ENCODE data around the gene AKT1.

DNA sequence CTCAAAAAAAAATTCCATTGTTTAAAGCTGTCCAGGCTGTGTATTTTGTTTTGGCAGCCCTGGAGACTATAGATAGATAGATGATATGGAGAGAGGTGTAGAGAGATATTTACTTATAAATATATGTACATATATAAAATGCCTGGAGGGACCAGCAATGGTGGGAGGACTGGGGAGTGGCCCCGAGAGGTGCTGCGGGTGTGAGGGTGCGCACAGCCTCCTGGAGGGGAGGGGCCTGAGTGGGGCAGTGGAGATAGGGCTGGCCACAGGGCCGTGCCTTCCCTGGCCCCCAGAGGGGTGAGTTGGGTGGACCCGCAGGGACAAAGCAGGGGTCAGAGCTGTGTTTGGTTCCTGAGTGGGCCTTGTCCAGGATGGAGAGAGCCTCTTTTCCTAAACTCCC is 65.1 kb downstream of the AKT1 start:
- TF ChIP-seq, protein P1, sequence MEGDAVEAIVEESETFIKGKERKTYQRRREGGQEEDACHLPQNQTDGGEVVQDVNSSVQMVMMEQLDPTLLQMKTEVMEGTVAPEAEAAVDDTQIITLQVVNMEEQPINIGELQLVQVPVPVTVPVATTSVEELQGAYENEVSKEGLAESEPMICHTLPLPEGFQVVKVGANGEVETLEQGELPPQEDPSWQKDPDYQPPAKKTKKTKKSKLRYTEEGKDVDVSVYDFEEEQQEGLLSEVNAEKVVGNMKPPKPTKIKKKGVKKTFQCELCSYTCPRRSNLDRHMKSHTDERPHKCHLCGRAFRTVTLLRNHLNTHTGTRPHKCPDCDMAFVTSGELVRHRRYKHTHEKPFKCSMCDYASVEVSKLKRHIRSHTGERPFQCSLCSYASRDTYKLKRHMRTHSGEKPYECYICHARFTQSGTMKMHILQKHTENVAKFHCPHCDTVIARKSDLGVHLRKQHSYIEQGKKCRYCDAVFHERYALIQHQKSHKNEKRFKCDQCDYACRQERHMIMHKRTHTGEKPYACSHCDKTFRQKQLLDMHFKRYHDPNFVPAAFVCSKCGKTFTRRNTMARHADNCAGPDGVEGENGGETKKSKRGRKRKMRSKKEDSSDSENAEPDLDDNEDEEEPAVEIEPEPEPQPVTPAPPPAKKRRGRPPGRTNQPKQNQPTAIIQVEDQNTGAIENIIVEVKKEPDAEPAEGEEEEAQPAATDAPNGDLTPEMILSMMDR (IDR thresholded peaks at IDR 0.05) = no peak
- no peak for TF ChIP-seq POLR2A (IDR thresholded peaks at IDR 0.05)
